ENCODE data around the gene LCK. TPM values are rescaled to one million over a fixed set of nuclear protein-coding genes. Genes with fewer than 3 reads are reported as not detected.

LCK gene
- 1 to 10 TPM in 4 of 5 donors, under 1 TPM in 1; 0.68 to 2.0 (median 1.6) TPM for polyA plus RNA-seq (ENCODE audit: insufficient read depth in 1 of 5, insufficient read length in 5 of 5, low replicate concordance in 1 of 5)
- long read RNA-seq, donor 1, result 0 reads
- long read RNA-seq, donor 2, result 0 reads
- long read RNA-seq, donor 3, result 0 reads
- long read RNA-seq, donor 4, result 0 reads
- long read RNA-seq, donor 5, result 0 reads
- long read RNA-seq, donor 6, result 0 reads
- long read RNA-seq, donor 7, result 0 reads
- long read RNA-seq, donor 8, result 0 reads

DNA sequence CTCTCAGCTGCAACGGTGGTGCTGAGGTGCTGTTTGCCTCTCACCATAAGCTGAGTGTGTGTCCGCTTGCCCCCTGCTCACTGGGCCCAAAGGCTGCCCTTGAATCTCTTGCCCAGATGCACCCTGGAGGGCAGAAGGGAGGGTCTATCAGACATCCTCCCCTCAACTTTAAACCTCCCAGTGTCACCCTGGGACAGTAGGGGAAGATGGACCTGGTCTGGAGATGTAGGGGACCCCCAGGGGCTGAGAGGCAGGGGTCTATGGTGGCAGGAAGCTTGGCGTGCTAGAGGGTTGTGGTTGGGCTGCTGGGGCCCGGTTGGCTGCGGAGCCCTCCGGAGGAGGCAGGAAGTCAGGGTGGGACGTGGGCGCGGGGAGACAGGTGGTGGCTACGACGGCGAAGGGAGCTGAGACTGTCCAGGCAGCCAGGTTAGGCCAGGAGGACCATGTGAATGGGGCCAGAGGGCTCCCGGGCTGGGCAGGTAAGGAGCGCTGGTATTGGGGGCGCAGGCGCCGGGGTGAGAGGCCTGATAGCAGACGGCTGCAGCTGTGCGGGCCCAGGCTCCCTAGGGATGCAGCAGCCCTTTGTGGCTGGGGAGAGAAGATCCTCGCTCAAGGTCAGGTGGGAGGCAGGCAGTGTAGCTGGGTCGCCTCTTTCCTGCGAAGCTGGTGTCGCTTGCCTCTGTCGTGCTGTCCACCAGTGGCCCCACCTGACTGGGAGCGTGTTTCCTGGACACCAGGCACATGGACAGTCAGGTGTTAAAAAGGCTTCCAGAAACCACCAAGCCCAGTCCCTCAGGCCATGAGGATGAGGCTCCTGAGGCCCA lies at the start of gene LCK:
Gene LCK (plus strand): TSS at position 373 of the 824 bp plus-strand sequence. CDS start 23,065 bp downstream, outside the sequence.
- no peak for DNase-seq

DNA sequence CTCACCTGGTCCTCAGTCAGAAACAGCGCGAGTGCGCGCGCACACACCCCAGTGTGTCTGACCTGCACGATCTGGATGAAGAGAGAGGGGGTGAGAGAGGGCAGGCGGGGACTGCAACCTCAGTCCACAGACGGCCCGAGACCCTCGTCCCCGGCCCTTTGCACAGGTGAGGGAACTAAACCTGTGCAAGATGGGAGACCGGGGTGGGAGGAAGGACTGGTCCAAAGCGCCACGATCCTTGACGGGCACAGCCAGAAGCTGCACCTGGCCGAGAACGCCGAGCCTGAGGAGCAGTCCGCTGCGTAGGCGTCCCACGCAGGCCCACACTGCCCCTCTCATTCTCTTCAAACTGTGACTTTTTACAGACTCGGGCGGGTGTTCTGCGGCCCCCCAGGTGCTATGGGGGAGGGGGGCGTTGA lies 46.1 kb upstream of the LCK start:
- DNase-seq, result no peak

DNA sequence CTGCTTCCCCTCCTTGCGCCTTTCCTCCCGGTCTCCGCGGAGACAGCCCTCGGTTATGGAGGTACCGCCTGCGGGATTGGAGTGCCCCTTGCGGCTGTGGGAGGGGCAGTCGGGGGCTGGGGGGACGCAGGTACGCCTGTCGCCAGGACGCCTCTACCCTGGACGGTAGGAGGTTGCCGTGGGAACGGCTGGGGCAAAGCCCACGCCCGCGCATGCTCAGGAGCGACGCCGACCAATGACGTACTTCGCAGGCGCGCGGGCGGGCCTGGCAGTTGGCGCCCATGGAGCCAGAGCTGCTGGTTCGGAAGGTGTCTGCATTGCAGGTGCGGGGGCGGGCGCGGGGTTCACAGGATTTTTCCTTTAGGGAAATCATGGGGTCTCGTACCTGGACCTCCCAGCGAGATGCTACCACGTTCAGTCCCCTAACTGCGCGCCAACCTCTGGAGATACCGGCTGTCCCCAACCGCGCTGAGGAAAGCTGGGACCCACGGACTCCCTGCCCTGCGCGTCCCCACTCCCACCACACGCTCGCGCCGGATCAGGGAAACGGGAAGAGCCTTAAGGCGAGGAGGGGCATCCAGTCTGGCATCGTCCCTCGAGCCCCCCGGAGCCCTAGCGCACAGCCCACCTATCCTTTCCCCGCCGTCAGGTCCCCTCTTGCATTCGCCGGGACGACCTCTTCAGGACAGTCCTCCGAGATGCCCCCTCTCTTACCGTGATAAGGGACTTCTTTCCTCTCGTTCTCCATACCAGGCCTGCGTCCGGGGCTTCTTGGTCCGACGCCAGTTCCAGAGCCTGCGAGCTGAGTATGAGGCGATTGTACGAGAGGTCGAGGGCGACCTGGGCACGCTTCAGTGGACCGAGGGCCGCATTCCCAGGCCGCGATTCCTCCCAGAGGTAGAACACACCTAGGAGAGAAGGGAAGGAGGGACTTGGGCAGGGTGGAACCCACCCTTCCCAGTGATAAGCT lies 45.4 kb upstream of the LCK start, which contains the start of gene IQCC:
Gene IQCC (plus strand): TSS at position 271 of the 970 bp plus-strand sequence. CDS start 11 bp downstream, at position 282.
- DNase-seq, result peak; percentile 87 to 88

DNA sequence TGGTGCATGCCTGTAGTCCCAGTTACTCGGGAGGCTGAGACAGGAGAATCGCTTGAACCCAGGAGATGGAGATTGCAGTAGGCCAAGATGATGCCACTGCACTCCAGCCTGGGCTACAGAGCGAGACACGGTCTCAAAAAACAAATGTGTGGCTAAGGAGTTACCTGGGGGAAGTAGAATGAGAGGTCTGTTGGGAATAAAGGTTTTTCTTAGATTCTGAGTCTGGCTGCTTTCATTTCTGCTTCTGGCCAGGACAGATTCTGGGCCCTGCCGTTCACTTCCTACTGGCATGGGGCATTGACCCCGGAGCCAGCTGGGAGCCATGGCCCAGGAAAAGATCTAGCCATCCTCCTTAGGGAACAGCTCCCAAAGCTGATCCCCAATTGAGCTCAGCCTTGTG lies 42.6 kb upstream of the LCK start:
- DNase-seq, result no peak

DNA sequence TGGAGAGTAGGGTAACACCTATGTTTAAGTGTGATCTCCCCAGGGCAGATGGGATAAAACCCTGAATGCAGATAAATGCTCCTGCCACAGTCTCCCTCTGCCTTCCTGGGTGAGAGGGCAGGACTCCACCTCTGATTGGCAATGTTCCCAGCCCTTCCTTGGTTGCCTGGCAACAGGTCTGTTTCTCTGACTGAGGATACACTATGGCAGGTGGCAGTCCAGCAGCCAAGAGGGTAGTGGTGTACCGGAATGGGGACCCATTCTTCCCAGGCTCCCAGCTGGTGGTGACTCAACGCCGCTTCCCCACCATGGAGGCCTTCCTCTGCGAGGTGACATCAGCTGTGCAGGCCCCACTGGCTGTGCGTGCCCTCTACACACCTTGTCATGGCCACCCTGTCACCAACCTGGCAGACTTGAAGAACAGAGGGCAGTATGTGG lies 42.2 kb upstream of the LCK start, which contains the start of gene DCDC2B:
Gene DCDC2B (plus strand): TSS at position 199 of the 438 bp plus-strand sequence. CDS start 5 bp downstream, at position 204.
- peak in 1 of 2 donors; percentile 38 for DNase-seq

DNA sequence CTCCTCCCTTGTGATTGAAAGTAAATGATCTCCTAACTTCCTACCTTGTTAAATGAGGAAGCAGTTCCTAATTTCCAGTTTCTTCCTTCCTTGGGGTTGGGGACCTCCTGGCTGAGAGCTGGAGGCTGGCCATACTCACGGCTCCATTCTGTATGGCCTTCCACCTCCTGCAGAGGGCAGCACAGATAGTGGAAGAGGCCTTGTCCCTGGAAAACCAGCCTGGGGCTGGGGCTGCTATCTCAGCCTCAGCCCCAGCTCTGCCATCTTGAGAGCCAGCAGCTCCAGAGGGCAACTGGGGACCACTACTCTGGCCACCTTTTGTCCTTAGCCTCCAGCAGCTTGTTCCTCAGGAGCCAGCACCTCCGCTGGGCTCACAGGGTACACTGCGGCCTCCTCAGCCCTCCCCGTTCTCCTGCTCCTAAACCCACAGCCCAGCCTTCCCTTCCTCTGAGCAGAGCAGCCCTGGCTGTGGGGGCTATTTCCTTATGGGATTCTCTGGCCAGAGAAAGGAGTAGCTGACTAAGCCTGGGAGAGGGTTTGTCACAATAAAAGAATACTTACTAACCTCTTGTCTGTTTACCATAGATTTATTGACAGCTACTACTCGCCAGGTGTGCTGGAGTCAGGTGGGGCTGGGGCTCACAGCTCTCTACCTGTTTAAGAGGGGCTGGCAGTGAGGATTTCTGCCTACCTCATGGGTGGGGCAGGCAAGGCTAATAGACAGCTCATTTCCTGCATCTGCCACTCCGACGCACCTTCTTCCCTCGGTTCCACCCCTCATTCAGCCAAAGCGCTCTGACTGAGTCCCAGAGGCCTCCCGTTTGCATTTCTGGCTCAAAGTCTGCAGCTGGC lies 35.2 kb upstream of the LCK start:
- no peak for DNase-seq

DNA sequence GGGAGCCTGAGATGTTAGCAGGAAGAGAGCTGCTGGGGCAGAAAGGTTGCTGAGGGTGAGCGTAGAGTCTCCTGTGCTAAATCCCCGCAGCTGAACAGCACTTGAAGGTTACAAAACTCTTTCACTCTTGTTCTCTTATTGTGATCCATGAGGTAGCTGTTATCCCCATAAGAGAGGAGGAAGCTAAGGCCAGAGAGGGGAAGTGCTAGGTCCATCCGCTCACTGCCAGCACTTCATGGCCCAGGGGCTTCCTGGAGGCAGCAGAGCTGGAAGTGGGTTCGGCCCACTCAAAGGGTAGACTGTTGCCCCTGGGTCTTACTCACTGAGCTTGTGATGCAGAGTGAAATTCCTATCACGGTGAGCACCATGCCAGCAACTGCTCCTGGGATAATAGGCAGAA lies 34.5 kb upstream of the LCK start:
- no peak for DNase-seq

DNA sequence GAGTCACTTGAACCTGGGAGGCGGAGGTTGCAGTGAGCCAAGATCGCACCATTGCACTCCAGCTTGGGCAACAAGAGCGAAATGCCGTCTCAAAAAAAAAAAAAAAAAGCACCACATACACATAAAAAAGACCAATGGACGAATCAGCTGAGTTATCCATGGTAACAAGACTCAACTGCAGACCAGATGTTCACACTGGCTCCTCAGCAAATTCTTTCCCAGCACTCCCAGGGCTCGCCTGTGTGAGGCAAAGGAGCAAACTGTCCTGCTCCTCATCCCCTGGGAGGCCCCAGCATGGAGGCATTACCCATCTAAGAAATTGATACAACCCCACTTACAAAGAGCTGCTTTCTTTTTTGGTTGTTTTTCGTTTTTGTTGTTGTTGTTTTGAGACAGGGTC lies 32.0 kb upstream of the LCK start:
- no peak for DNase-seq

DNA sequence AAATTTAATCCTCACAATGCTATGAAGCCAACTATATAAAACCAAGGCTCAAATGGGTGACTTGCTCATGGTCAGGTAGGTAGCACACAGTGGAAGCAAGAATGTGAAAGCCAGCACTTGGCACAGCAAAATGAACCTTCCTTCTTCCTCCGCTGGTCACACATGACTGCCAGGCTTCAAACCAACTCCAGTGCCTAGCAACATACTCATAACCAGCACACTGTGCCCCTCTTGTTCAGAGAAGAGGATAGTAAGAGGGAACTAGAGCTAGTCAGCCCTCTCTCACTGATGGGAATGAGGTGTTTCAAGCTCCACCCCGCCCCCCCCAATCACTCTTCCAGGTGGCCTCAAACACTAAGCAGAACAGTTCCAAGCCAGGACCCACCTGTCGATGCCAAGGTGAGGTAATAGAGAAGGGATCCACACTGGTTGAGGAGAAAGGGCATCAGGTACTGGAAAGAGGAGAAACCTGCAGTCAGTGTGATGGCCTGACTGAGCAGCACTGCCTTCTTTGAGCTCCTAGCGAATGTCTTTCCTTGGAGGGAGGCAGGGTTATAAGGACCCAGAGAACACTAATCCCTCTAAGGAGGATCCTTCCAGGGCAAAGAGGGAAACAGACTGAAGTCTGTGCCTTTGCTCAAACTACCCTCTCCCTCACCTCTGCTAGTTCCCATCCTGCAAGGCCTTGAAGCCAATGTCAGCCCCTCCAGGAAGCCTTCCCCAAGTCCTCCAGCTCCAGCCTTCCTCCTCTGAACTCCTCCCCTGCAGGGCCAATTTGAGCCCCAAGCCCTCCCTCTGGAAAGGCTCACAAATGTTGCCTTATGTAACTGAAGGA lies 30.1 kb upstream of the LCK start:
- DNase-seq, result no peak

DNA sequence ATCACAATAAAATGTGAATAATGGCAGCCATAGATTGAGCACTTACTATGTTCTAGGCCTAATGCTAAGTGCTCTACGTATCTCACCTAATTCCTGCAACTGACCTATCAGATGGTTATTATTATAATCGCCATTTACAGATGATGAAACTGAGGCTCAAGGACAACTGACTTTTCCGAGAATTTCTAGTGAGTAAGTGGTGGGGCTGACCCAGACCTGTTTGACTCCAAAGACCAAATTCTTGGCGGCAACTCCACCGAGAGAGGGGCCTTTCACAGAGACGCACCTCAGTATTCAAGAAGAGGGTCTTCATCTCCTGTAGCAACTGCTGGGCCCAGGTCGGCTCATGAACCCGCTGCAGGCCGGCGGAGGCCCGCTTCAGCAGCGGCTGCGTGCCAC lies 29.5 kb upstream of the LCK start:
- no peak for DNase-seq

DNA sequence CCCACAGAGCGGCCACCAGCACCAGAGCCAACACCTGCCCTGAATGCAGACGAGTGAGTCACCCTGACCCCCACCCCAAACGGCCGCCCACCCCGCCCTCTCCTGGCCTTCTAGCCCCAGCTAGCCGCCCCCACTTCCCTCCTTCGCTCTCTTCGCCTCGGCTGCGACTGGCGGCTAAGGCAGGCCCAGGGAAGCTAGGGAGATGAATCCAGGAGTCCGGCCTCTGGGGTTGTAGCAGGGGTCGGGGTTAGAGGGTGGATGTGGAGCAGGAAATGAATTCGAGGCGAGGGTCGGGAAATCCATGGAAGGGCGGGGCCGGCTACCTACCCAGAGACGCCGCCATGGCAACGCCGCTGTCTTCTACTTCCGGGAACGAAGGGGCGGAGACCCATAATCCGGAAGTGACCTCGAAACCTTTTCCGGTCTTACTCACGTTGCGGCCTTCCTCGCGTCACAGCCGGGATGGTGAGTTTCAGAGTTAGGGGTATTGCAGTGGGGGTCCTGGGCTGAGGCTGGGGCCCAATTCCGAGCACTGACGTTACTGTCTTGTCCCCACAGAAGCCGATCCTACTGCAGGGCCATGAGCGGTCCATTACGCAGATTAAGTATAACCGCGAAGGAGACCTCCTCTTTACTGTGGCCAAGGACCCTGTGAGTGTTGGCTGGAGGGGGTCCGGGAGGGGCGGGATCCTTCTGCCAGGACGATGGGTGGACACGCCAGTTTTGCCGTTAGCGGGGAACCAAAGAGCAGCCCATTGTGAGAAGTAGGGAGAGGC lies 28.9 kb upstream of the LCK start, which contains the start of the genes EIF3I and TMEM234:
Gene EIF3I (plus strand): TSS at position 428 of the 776 bp plus-strand sequence. CDS start 35 bp downstream, at position 463.
Gene TMEM234 (minus strand): TSS at position 374 of the 776 bp plus-strand sequence. CDS start 31 bp downstream, at position 343.
- peak; percentile 88 to 92 for DNase-seq

DNA sequence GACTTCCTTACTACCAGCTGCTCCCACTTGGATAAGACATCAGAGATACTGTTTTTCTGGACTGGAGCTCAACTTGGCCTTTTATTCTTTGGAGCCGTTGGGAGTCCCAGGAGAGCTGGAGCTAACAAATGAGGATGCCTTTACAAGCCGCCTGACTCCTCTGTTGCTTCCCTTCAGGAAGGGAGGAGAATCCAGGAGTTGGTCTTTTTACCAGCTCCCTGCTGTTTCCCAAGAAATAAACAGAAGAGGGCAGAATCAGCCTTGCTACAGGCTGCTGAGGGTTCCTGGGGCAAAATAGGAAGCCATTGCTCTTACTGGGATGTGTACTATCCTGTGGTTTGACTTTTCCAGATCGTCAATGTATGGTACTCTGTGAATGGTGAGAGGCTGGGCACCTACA lies 27.4 kb upstream of the LCK start:
- DNase-seq, result no peak

DNA sequence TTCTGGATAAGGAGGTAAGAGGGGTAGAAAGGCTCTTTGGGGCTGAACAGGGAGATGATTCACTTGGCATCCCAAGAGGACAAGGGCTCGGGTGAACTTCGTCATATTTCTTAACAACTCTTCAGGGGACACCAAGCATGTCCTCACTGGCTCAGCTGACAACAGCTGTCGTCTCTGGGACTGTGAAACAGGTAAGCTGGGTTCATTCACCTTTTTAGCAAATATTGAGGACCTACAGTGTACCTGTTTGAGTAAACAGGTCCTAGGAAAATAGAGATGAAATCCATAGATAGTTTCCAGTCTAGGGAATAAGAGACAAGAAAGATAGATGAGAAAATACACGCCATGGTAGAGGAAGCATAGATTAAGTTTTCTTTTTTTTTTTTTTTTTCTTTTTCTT lies 26.8 kb upstream of the LCK start:
- DNase-seq, result no peak

DNA sequence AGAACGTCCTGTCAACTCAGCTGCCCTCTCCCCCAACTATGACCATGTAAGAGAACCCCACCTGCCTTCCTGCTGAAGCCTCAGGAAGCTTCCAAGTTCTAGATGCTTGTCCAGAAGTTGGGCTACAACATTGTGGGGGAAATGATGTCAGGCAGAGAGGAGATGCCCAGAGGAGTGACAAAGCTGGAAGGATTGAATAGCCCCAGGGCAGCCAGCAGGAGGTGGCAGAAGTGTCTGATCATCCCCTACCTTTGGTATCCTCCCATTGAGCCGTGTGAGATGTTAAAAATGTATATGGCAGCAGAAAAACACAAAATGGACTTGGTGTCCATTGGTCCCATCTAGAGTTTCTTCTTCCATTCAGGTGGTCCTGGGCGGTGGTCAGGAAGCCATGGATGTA lies 22.3 kb upstream of the LCK start:
- DNase-seq, result no peak

DNA sequence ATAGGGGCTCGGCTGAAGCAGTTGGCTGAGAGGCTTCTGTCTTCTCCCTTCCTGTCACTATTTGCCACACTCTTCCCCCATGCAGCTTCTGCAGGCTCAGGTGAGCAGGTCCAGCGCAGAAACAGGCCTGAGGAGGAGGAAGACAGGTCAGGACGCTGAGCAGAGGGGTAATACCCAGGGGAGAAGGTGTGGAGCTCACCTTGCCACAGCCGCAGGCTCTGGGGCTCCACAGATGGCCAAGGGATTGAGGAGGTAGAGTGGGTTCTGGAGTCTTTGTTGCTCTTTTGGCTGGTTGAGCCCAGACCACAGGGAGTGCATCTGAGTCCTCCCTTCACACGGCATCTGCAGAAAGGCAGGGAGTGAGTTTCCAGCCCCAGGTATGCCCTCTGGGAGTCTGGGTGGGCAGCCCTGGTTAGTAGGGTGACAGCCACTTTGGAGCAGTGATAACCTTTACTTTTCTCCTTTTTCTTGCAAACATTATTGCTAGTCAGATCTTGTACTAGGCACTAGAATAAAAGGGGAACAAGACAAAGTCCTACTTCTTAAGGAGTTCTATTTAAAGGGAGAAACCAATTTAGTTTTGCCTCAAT lies 19.1 kb upstream of the LCK start:
- no peak for DNase-seq

DNA sequence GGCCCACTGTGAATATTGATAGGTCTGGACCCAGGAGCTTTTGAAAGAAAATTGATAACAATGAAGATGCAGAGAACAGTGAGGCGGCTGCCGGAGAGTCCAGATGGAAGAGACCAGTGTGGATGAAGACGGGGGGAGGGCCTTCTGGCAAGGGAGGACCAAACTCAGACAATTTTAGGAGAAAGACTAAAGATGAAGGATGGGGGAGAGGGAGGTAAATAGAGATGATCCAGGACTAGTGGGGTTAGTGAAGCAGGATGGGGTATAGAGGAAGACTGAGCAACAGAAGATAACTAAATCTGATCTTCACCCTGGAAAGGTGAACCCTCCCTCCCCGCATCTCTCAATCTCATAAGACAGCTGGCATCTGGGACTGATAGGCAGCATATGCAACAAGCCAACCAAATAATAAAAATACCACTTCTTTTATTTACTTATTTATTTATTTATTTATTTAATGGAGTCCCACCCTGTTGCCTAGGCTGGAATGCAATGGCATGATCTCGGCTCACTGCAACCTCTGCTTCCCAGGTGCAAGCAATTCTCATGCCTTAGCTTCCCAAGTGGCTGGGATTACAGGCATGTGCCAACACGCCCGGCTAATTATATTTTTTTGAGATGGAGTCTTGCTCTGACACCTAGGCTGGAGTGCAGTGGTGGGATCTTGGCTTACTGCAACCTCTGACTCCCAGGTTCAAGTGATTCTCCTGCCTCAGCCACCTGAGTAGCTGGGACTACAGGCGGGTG lies 18.3 kb upstream of the LCK start:
- DNase-seq, result no peak

DNA sequence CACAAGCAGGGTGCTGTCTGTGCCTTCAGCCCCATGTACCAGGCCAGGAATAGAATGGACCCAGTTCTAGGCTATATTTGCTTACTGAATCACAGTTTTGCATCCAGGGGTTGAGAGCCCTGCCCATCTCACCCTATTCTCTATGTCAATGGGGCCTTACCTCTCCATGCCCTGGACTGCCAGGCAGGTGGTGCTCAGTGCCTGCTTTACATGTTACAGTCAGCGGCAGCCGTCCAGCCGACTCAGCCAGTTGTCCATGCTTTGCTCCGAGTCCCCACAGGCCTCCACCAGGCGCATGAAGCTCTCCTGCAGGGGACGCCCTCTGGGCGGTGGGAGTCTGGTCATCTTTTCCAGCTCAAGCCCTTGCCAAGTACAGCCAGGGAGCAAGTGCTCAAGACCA lies 16.3 kb upstream of the LCK start:
- no peak for DNase-seq

DNA sequence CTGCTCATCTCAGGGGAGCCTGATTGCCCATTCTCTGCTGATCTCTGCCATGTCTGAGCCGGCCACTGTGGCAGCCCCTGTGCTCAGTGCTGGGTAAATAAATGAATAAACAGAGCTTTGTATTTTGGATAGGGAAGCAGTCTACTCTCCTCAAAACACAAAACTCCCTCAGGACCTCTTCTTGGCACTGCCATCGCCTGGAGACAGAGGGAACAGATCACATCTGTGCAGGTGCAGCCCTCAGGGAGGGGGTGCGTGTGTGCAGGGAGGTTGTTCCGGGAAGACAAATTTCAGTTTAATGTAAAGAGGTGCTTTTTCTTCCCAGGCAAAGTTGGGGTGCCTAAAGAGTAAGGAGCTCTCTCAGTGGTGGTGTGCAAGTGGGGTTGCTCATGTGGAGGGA lies 11.7 kb upstream of the LCK start:
- DNase-seq, result no peak

All from right lung (tissue), 10 donors.